CD4-positive, alpha-beta T cell treated with Interleukin-4 for 4 hours (primary cell): ENCODE measurements around the gene FRG2.
"Not testable (repeated sequence)": the region's sequence is repeated elsewhere in the genome, so short reads cannot be mapped to it uniquely, and the experiment has no call there.

ENCODE experiments used
- DNase-seq: peaks from one replicate; pipeline ENCODE4 v3.0.0-alpha.2; 2020

Gene FRG2

DNA sequence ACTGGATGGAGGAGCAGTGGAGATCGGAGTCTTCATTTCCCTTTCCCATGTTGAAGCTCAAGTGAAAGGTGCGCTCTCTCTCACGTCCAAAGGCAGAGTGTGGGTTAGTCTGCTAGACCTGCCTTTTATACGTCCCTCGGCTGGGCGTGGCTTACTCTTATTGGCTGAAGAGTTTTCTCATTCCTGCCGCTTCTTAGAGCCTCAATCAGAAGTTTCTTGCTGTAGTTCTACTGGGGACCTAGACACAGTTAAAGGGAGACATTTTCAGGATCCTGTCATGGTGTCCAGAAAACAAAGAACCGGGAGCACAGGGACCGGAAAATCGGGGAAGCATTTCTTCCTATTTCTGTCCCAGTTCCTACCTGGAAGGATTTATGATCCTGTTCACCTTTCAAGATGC, at the start of gene FRG2:
Gene FRG2 (minus strand): TSS at position 101 of the 400 bp plus-strand sequence. CDS start 52 bp downstream, at position 49.
- DNase-seq, result not testable (repeated sequence)

- DNase-seq, result not testable (repeated sequence)
Measured at GRCh38 chr4:190068351-190068750, 41.3 kb upstream of the FRG2 start.

DNA sequence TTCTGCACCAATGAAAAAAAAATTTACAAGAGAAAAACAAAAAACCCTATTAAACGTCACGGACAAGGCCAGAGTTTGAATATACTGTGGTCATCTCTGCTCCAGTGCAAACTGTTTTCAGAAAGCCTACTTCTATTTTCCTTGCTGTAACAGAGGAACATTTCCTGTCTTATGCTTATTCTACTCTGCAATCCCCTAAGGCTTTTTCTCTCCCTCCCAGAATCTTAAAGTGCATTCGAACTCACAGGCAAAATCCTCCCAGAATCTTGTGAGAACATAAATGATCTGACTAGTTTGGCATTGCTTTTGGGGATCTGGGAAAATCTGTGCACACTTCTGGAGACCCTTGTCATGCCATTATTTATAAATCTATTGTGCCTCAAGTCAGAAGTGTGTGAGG, 37.7 kb upstream of the FRG2 start:
- not testable (repeated sequence) for DNase-seq

- not testable (repeated sequence) for DNase-seq
Measured at GRCh38 chr4:190064342-190064741, 37.3 kb upstream of the FRG2 start, which contains the start of gene DBET. DBET (plus strand) TSS chr4:190064502.

DNA sequence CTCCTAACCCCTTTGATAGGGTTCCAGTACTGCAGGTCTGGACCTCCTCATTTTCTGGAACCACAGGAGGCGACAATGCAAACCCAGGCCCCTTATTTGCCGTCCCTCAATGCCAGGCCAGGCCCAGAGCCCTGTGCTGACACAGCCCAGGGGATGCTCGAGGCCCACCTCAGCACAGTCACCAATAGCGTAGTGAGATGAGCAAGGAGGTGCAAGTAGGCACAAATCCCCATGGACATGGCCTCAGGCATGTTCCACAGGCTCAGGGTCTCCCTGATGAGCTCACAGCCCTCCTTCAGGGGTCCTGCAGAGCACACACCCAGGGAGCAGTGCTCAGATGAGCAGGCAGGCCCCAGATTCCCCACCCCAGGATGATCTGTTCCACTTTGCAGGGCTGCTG, 31.9 kb upstream of the FRG2 start:
- DNase-seq, result not testable (repeated sequence)

DNA sequence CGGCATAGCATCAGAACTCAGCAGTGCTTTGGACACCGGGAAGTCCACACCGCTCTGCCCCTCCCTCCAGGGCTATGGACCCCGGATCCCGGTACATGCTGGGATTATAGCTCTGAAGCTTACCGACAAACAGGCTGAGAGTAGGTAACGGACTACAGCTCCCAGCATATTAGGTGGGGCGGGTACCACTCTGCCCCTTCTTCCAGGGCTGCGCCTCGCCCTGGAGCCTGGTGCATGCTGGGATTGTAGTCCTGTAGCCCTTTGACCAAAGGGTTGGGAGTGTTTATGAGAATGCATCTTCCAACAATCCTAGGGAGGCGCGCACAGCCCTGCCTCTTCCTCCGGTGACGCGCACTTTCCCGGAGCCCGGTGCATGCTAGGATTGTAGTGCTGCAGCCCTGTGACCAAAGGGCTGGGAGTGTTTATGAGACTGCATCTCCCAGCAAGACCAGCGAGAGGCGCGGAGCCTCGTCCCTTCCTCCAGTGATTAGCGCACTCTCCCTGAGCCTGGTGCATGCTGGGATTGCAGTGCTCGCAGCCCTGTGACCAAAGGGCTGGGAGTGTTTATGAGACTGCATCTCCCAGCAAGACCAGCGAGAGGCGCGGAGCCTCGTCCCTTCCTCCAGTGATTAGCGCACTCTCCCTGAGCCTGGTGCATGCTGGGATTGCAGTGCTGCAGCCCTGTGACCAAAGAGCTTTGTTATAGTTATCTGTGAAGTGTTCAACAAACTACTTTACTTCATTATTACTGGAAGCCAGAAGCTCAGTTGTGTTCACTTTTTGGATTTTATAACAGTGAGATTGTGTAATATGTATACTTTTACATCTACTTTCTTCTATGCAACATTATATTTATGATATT, 22.6 kb upstream of the FRG2 start:
- not testable (repeated sequence) for DNase-seq

GRCh38 chr4:190047627-190048026, 20.6 kb upstream of the FRG2 start:
- not testable (repeated sequence) for DNase-seq

DNA sequence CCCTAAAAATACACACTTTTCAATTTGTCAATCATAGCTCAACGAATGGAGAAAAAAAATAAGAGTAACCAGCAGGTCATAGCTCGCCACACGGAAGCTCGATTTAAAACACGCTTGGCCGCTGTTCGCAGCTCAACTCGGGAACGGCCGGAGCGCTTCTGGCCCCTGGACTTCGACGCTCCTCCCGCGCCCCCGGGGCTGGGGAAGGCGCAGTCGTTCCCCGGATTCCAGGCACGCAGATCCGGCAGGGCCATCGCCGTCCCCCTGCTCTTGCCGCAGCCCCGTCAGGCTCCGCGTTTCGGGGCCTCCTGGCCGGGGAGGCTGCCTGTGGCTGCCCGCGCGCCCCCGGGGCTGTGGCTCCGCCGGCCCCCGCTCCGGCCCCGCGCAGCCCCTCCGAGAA, 13.8 kb upstream of the FRG2 start:
- DNase-seq, result not testable (repeated sequence)

GRCh38 chr4:190037704-190038388, 10.8 kb upstream of the FRG2 start:
- DNase-seq, result peak; percentile 25

DNA sequence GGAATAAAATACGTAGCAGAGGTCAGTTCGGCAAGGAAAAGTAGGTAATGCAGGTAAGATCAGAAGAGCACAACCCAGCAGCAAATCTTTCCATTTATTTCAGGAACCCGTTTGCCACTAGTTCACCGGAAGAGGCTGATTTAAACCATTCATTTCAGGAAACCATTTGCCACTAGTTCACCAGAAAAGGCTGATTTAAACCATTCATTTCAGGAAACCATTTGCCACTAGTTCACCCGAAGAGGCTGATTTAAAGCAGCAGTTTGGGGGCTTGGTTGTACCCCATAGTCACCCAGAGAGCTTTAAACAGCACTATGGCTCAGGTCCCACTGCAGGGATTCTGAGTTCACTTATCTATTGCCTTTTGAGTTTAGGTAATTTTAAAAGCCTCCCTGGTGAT, 4.2 kb upstream of the FRG2 start:
- DNase-seq, result not testable (repeated sequence)

- DNase-seq, result not testable (repeated sequence)
Measured at GRCh38 chr4:190022614-190023281, 4.3 kb downstream of the FRG2 start.

DNA sequence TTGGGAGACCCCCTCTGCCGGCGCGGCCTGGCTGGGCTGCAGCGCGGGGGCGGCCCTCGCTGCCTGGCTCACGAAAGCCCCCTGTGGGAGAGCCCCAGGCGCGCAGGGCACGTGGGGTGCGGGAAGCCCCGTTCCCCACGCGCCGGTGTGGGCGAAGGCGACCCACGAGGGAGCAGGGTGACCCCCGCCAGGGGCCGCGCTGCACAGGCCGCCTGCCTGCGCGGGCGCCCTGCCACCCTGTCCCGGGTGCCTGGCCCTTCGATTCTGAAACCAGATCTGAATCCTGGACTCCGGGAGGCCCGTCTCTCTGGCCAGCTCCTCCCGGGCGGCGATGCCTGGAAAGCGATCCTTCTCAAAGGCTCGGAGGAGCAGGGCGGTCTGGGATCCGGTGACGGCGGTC, 5.1 kb downstream of the FRG2 start:
- DNase-seq, result not testable (repeated sequence)

- no peak for DNase-seq
Measured at GRCh38 chr4:190020790-190021717, 6.0 kb downstream of the FRG2 start.

- not testable (repeated sequence) for DNase-seq
Measured at GRCh38 chr4:190019859-190020463, 7.1 kb downstream of the FRG2 start.

DNA sequence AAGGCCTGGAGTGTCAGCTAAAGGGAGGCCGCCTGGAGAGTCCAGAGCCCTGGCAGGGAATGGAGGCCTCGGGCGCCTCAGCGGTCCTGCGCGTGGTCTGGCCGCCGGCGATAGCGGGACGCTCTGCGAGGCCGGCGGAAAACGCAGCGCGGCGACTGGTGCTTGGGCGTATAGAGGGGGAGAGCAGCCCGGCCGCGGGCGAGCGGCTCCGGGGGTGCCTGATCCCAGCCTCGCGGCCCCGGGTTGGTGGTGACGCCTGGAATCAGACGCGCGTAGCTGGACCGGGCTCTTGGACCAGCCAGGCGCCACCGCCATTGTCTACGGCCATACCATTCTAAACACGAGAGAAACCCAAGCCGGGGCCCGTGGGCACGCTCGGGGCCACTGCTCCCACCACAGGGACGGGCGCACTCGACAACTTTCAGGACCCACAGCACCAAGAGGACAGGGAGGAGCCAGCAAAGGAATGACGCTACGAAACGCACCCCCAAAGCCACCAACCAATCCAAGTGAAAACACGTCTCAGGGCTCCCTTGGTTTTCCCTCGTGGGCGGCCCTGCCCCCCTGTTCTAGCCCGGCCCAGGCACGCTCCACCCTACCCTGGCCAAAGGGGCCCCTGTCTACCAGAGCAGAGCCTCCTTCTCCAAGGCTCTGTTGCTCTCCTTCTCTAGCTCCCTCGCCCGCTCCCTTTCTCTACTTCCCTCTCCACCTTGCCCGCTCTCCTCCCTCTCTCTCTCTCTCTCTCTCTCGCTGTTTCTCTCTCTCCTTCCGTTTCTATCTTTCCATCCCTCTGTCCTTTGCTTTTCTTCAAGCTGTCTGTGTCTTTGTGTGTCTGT, 7.8 kb downstream of the FRG2 start:
- DNase-seq, result no peak

DNA sequence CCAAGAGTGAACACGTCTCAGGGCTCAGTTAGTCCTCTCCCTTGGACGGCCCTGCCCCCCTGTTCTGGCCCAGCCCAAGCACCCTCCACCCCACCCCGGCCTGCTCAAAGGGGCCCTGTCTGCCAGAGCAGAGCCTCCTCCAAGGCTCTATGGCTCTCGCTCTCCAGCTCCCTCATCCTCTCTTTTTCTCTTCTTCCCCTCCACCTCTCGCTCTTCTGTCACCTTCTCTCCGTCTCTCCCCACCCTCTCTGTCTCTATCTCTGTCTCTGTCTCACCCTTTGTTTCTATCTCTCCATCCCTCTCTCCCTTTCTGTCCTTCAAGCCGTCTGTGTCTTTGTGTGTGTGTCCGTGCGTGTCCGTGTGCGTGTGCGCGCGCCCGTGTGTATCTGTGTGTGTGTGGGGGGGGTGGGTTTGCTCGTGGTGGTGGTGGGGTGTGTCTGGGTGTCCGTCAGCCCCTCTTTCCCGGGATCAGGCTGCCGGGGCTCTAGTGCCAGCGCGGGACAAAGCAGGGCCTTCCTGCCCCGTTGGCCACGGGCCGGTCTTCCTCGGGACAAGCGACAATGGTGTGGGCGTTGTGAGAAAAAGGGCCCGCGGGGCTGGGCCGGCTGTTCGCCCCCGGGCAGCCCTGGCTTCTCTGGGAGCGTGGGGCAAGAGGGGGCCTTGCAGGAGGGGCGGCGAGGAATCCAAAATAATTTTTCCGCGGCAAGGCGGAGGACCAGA, 8.7 kb downstream of the FRG2 start:
- DNase-seq, result no peak

- DNase-seq, result no peak
Measured at GRCh38 chr4:190017357-190018200, 9.5 kb downstream of the FRG2 start.

GRCh38 chr4:190016369-190017289, 10.4 kb downstream of the FRG2 start:
- DNase-seq, result no peak
